GM21717 (cell line): ENCODE measurements around the gene AMMECR1L.
A peak's percentile ranks its signal among the peaks of the same experiment; 100 is the strongest.
"Not testable (repeated sequence)": the region's sequence is repeated elsewhere in the genome, so short reads cannot be mapped to it uniquely, and the experiment has no call there.

Experiments used
- ATAC-seq: cut with Tn5 transposase; IDR thresholded peaks from one replicate; pipeline ENCODE4 v1.9.1; 2021; ENCODE audit warnings: mild to moderate bottlenecking, moderate library complexity; ENCODE audit not compliant: unreplicated experiment

The AMMECR1L gene

GRCh38 chr2:127885780-127886592 lies at the start of gene AMMECR1L:
AMMECR1L (minus strand) TSS chr2:127885956; CDS start chr2:127874234, 11,722 bp downstream.
- peak; percentile 94 for ATAC-seq

- ATAC-seq, result no peak
These were observed 49.6 kb upstream of the AMMECR1L start for GRCh38 chr2:127935337-127935736.

GRCh38 chr2:127932199-127932876 lies 46.6 kb upstream of the AMMECR1L start:
- ATAC-seq, result no peak

- ATAC-seq, result no peak
These were observed 43.7 kb upstream of the AMMECR1L start for GRCh38 chr2:127929449-127929848.

GRCh38 chr2:127927384-127927783 lies 41.6 kb upstream of the AMMECR1L start:
- ATAC-seq, result no peak

- ATAC-seq, result no peak
These were observed 32.2 kb upstream of the AMMECR1L start for GRCh38 chr2:127917916-127918315.

- ATAC-seq, result no peak
These were observed 28.2 kb upstream of the AMMECR1L start for GRCh38 chr2:127913808-127914457.

- no peak for ATAC-seq
These were observed 26.0 kb upstream of the AMMECR1L start for GRCh38 chr2:127911737-127912136.

GRCh38 chr2:127910415-127910814 lies 24.7 kb upstream of the AMMECR1L start:
- no peak for ATAC-seq

- ATAC-seq, result no peak
These were observed 23.3 kb upstream of the AMMECR1L start for GRCh38 chr2:127909019-127909418.

- not testable (repeated sequence) for ATAC-seq
These were observed 22.1 kb upstream of the AMMECR1L start for GRCh38 chr2:127907733-127908400.

GRCh38 chr2:127906206-127906926 lies 20.6 kb upstream of the AMMECR1L start:
- ATAC-seq, result no peak

GRCh38 chr2:127901339-127902056 lies 15.7 kb upstream of the AMMECR1L start:
- no peak for ATAC-seq

GRCh38 chr2:127897531-127898211 lies 11.9 kb upstream of the AMMECR1L start:
- no peak for ATAC-seq

GRCh38 chr2:127893494-127893893 lies 7.7 kb upstream of the AMMECR1L start:
- no peak for ATAC-seq

GRCh38 chr2:127893033-127893432 lies 7.3 kb upstream of the AMMECR1L start:
- ATAC-seq, result no peak

- no peak for ATAC-seq
These were observed 6.1 kb upstream of the AMMECR1L start for GRCh38 chr2:127891811-127892210.

GRCh38 chr2:127890756-127891155 lies 5.0 kb upstream of the AMMECR1L start:
- not testable (repeated sequence) for ATAC-seq

GRCh38 chr2:127888772-127889171 lies 3.0 kb upstream of the AMMECR1L start:
- ATAC-seq, result no peak
